Measurements from ENCODE around the gene ARHGAP24. TPM values are rescaled to one million over a fixed set of nuclear protein-coding genes. Genes with fewer than 3 reads are reported as not detected.

Gene ARHGAP24
- total RNA-seq, 4 donors from 2014 or later = 17.8 to 65.2 (median 27.2) TPM

- no peak overlapping the region for H3K4me3 ChIP-seq
- DNase-seq (ENCODE audit: low spot score in 2 of 2) = no peak
- no peaks in the 10 kb centered on the region for H3K36me3 ChIP-seq
- 74% methylated on average over 5 of the region's 5 CpGs for WGBS
- H3K27ac ChIP-seq = no peak overlapping the region
- no peaks in the 10 kb centered on the region for H3K9me3 ChIP-seq
- TF ChIP-seq POLR2AphosphoS5 (IDR thresholded peaks at IDR 0.05) (no peak), POLR2A (IDR thresholded peaks at IDR 0.05) (no peak), EP300 (IDR thresholded peaks at IDR 0.05) (no peak)
- TF ChIP-seq, protein P1, sequence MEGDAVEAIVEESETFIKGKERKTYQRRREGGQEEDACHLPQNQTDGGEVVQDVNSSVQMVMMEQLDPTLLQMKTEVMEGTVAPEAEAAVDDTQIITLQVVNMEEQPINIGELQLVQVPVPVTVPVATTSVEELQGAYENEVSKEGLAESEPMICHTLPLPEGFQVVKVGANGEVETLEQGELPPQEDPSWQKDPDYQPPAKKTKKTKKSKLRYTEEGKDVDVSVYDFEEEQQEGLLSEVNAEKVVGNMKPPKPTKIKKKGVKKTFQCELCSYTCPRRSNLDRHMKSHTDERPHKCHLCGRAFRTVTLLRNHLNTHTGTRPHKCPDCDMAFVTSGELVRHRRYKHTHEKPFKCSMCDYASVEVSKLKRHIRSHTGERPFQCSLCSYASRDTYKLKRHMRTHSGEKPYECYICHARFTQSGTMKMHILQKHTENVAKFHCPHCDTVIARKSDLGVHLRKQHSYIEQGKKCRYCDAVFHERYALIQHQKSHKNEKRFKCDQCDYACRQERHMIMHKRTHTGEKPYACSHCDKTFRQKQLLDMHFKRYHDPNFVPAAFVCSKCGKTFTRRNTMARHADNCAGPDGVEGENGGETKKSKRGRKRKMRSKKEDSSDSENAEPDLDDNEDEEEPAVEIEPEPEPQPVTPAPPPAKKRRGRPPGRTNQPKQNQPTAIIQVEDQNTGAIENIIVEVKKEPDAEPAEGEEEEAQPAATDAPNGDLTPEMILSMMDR (IDR thresholded peaks at IDR 0.05) = no peak
- peaks cover 10% of the 10 kb centered on the region for H3K4me1 ChIP-seq
- H3K27me3 ChIP-seq = no peaks in the 10 kb centered on the region
Measured at GRCh38 chr4:85482010-85482738, 7.2 kb downstream of the ARHGAP24 start.

- 72% methylated on average over 3 of the region's 3 CpGs for WGBS
Measured at GRCh38 chr4:85486425-85487086, 11.6 kb downstream of the ARHGAP24 start.

GRCh38 chr4:85488416-85488815 lies 13.5 kb downstream of the ARHGAP24 start:
- H3K36me3 ChIP-seq = no peaks in the 10 kb centered on the region
- no peak for DNase-seq (ENCODE audit: low spot score in 2 of 2)
- WGBS = 61% methylated on average over 1 of the region's 1 CpG
- TF ChIP-seq EP300 (IDR thresholded peaks at IDR 0.05) (no peak), POLR2AphosphoS5 (IDR thresholded peaks at IDR 0.05) (no peak), POLR2A (IDR thresholded peaks at IDR 0.05) (no peak)
- TF ChIP-seq, protein P1 (IDR thresholded peaks at IDR 0.05) = no peak
- H3K27ac ChIP-seq = no peak overlapping the region
- peaks cover 13% of the 10 kb centered on the region for H3K4me1 ChIP-seq
- no peaks in the 10 kb centered on the region for H3K9me3 ChIP-seq
- H3K27me3 ChIP-seq = no peaks in the 10 kb centered on the region
- H3K4me3 ChIP-seq = no peak overlapping the region

More at GRCh38 chr4:85486425-85487086, 11.6 kb downstream of the ARHGAP24 start:
- Histone ChIP-seq H3K4me1 (peaks cover 8% of the 10 kb centered on the region), H3K27me3 (no peaks in the 10 kb centered on the region), H3K9me3 (no peaks in the 10 kb centered on the region), H3K4me3 (no peak overlapping the region), H3K36me3 (no peaks in the 10 kb centered on the region), H3K27ac (no peak overlapping the region)
- no peak for TF ChIP-seq EP300 (IDR thresholded peaks at IDR 0.05)
- no peak for TF ChIP-seq POLR2AphosphoS5 (IDR thresholded peaks at IDR 0.05)
- TF ChIP-seq, protein P1 (IDR thresholded peaks at IDR 0.05) = no peak
- DNase-seq (ENCODE audit: low spot score in 2 of 2) = no peak

DNA sequence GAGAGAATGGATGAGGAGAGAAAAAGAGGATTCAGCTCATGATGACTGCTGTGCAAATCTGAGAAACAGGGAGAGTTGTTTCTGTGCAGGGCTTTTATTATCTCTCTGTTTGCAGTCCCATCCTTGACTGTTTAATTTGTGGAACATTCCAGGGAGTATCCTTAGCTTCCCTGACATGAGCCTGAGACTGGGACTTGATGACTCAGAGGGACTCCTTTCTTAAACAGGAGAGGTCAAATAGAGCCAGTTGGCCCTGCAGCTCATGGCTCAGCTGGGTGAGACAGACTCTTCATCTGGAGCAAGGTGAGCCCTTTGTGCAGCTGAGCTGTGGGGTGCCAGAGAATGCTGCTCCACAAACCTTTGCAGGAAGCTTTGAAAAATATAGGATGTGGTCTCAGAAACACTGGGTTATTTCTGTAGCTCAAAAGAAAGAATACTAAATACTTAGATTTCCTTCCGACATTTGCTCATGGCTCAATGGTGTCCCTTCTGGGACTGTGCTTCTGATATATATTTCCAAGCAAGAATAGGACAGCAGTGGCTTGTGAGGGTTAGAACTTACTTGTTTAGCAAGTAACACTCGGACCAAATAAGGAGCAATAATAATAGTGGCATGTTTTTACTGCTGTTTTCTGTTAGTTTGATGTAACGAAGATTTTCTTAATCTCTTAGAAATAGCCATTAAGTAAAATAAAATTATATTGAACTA lies 14.5 kb downstream of the ARHGAP24 start:
- no peaks in the 10 kb centered on the region for H3K9me3 ChIP-seq
- H3K27ac ChIP-seq = no peak overlapping the region
- H3K4me1 ChIP-seq = peaks cover 13% of the 10 kb centered on the region
- H3K36me3 ChIP-seq = no peaks in the 10 kb centered on the region
- H3K27me3 ChIP-seq = no peaks in the 10 kb centered on the region
- no peak for DNase-seq (ENCODE audit: low spot score in 2 of 2)
- H3K4me3 ChIP-seq = no peak overlapping the region
- TF ChIP-seq POLR2AphosphoS5 (IDR thresholded peaks at IDR 0.05) = no peak
- TF ChIP-seq, protein P1 (IDR thresholded peaks at IDR 0.05) = no peak
- no peak for TF ChIP-seq POLR2A (IDR thresholded peaks at IDR 0.05)
- WGBS = 83% methylated on average over 3 of the region's 3 CpGs

GRCh38 chr4:85491527-85491926 lies 16.6 kb downstream of the ARHGAP24 start:
- no peaks in the 10 kb centered on the region for H3K27me3 ChIP-seq
- TF ChIP-seq, protein P1 (IDR thresholded peaks at IDR 0.05) = no peak
- no peak for TF ChIP-seq EP300 (IDR thresholded peaks at IDR 0.05)
- TF ChIP-seq POLR2AphosphoS5 (IDR thresholded peaks at IDR 0.05) = no peak
- TF ChIP-seq POLR2A (IDR thresholded peaks at IDR 0.05) = no peak

More at GRCh38 chr4:85491527-85491926, 16.6 kb downstream of the ARHGAP24 start:
- Histone ChIP-seq H3K4me1 (peaks cover 18% of the 10 kb centered on the region), H3K4me3 (no peak overlapping the region), H3K36me3 (no peaks in the 10 kb centered on the region), H3K27ac (no peak overlapping the region), H3K9me3 (no peaks in the 10 kb centered on the region)
- no peak for DNase-seq (ENCODE audit: low spot score in 2 of 2)
